AG20443 (cell line): ENCODE measurements around the gene SMG1.
"Not testable (repeated sequence)": the region's sequence is repeated elsewhere in the genome, so short reads cannot be mapped to it uniquely, and the experiment has no call there.

Experiments
- DNase-seq: peaks from one replicate; pipeline ENCODE4 v3.0.0; 2012; ENCODE audit warnings: low spot score, mixed read lengths

SMG1 gene

GRCh38 chr16:18925986-18926865 lies at the start of gene SMG1:
TSS of gene SMG1 (minus strand) at chr16:18926408. CDS start at chr16:18926041, 367 bp downstream.
- peak; percentile 96 for DNase-seq

- no peak for DNase-seq
These were observed 48.9 kb upstream of the SMG1 start for GRCh38 chr16:18975109-18975508.

- DNase-seq, result no peak
These were observed 43.6 kb upstream of the SMG1 start for GRCh38 chr16:18969855-18970240.

- peak; percentile 92 for DNase-seq
These were observed 43.0 kb upstream of the SMG1 start for GRCh38 chr16:18969050-18969854.

- no peak for DNase-seq
These were observed 40.6 kb upstream of the SMG1 start for GRCh38 chr16:18966791-18967190.

GRCh38 chr16:18965555-18965954 lies 39.3 kb upstream of the SMG1 start:
- no peak for DNase-seq

- DNase-seq, result peak; percentile 18
These were observed 32.9 kb upstream of the SMG1 start for GRCh38 chr16:18959031-18959505.

GRCh38 chr16:18958621-18959029 lies 32.4 kb upstream of the SMG1 start:
- DNase-seq, result no peak

- not testable (repeated sequence) for DNase-seq
These were observed 30.5 kb upstream of the SMG1 start for GRCh38 chr16:18956658-18957241.

- not testable (repeated sequence) for DNase-seq
These were observed 29.8 kb upstream of the SMG1 start for GRCh38 chr16:18955874-18956580.

- DNase-seq, result no peak
These were observed 27.3 kb upstream of the SMG1 start for GRCh38 chr16:18953547-18953946.

- no peak for DNase-seq
These were observed 24.4 kb upstream of the SMG1 start for GRCh38 chr16:18950469-18951185.

GRCh38 chr16:18948372-18949020 lies 22.3 kb upstream of the SMG1 start:
- DNase-seq, result no peak

GRCh38 chr16:18945233-18945632 lies 19.0 kb upstream of the SMG1 start:
- no peak for DNase-seq

GRCh38 chr16:18943414-18943813 lies 17.2 kb upstream of the SMG1 start:
- DNase-seq, result no peak

GRCh38 chr16:18942061-18942460 lies 15.9 kb upstream of the SMG1 start:
- DNase-seq, result no peak

GRCh38 chr16:18941471-18941870 lies 15.3 kb upstream of the SMG1 start:
- DNase-seq, result no peak

GRCh38 chr16:18938986-18939385 lies 12.8 kb upstream of the SMG1 start:
- no peak for DNase-seq

- DNase-seq, result no peak
These were observed 11.2 kb upstream of the SMG1 start for GRCh38 chr16:18937390-18937789.

GRCh38 chr16:18936727-18937340 lies 10.6 kb upstream of the SMG1 start:
- no peak for DNase-seq
